ENCODE data around the gene PDXDC1.
"Not testable (repeated sequence)": the region's sequence is repeated elsewhere in the genome, so short reads cannot be mapped to it uniquely, and the experiment has no call there.

GRCh38 chr16:15154650-15155562, 180.1 kb downstream of the PDXDC1 start:
- TF ChIP-seq CTCF (IDR thresholded peaks at IDR 0.05); EZH2 (IDR thresholded peaks at IDR 0.05; ENCODE audit: borderline replicate concordance, insufficient read depth, low read depth, low read length, poor library complexity, severe bottlenecking): not testable (repeated sequence)

Data from B cell (primary cell).